HCT116 (cell line): ENCODE measurements around the gene POLR1D. TPM values are rescaled to one million over a fixed set of nuclear protein-coding genes. Genes with fewer than 3 reads are reported as not detected.

Source experiments
- ATAC-seq: fragments of 200-7000 bp; cut with Tn5 transposase; 2 replicates; pipeline ENCODE4 v1.9.1; 2020; ENCODE audit warnings: mild to moderate bottlenecking, moderate library complexity
- BruUV-seq: library from RNA; stranded (reverse); fragments of 400-500 nt; replicated peaks from 2 replicates; lab custom pipeline; 2021; lab: Mats Ljungman, UMichigan
- CTCF ChIA-PET: fragments of 300-600 bp; sonication (Branson Sonifier 250); formaldehyde crosslinking; loops from one replicate; lab custom pipeline; 2021; ENCODE audit warnings: antibody characterized with exemption; lab: Charles Lee
- POLR2A ChIA-PET: fragments of 300-600, 350-600 bp; sonication (Branson Sonifier 250); formaldehyde crosslinking; loops from one replicate; lab custom pipeline; 2021; ENCODE audit warnings: antibody characterized with exemption; lab: Charles Lee
- RAD21 ChIA-PET, 2 experiments: fragments of 300-600 bp; sonication (Branson Sonifier 250); formaldehyde crosslinking; loops; one replicate each; lab custom pipeline; 2023; ENCODE audit warnings: low total read pairs in 2 of 2; ENCODE audit not compliant: uncharacterized antibody in 2 of 2, unreplicated experiment in 2 of 2, low non-redundant PET in 1 of 2; lab: Charles Lee
- DNase-seq: peaks from one replicate; pipeline ENCODE4 v3.0.0-alpha.2; 2010; ENCODE audit warnings: low read depth, low spot score
- H2AFZ ChIP-seq: fragments of 200-600 bp; shearing (Covaris generic), sonication (generic); 2 replicates; pipeline ENCODE4 v1.6.1; 2017; ENCODE audit warnings: low read depth, mixed run types, mixed read lengths, antibody characterized with exemption, low read length; ENCODE audit not compliant: poor library complexity, severe bottlenecking
- H3K27ac ChIP-seq: 2 replicates; pipeline ENCODE4 v1.5.1; 2012; ENCODE audit warnings: low read depth, low read length
- H3K27me3 ChIP-seq: fragments of 200-600 bp; sonication (generic); 2 replicates; pipeline ENCODE4 v1.6.1; 2016; ENCODE audit warnings: mixed run types, low read length, mixed read lengths; ENCODE audit not compliant: insufficient read depth
- H3K36me3 ChIP-seq, 2 experiments: fragments of 200-500 bp in 1 of 2; fragments of 200-600 bp in 1 of 2; sonication (Bioruptor generic) in 1 of 2; sonication (generic) in 1 of 2; 2 replicates each; pipeline versions ENCODE4 v1.5.1 to v1.6.1; 2014 to 2016; ENCODE audit warnings: low read length in 2 of 2, inconsistent platforms in 1 of 2, mixed read lengths in 1 of 2, mixed run types in 1 of 2; ENCODE audit not compliant: insufficient read depth in 2 of 2, control insufficient read depth in 1 of 2
- H3K4me1 ChIP-seq, 2 experiments: fragments of 200-600 bp in 1 of 2; sonication (generic) in 1 of 2; 2 replicates each; pipeline versions ENCODE4 v1.5.1 to v1.6.1; 2012 to 2017; ENCODE audit warnings: low read length in 2 of 2, inconsistent platforms in 1 of 2, mild to moderate bottlenecking in 1 of 2, mixed read lengths in 1 of 2, mixed run types in 1 of 2, moderate library complexity in 1 of 2; ENCODE audit not compliant: insufficient read depth in 2 of 2, control insufficient read depth in 1 of 2
- H3K4me2 ChIP-seq: fragments of 200-600 bp; sonication (generic); 2 replicates; pipeline ENCODE4 v1.6.1; 2017; ENCODE audit warnings: mixed run types, low read length, mixed read lengths
- H3K4me3 ChIP-seq, 2 experiments: fragments of 200-600 bp in 1 of 2; sonication (generic) in 1 of 2; replicated peaks in 1 of 2; 2 replicates each; pipeline ENCODE4 v1.5.1; 2011 to 2016; ENCODE audit warnings: low read length in 2 of 2, control low read depth in 1 of 2, low read depth in 1 of 2, mild to moderate bottlenecking in 1 of 2, mixed read lengths in 1 of 2, mixed run types in 1 of 2
- H3K79me2 ChIP-seq: fragments of 200-600 bp; sonication (generic); 2 replicates; pipeline ENCODE4 v1.6.1; 2017; ENCODE audit warnings: mild to moderate bottlenecking, mixed run types, low read length, moderate library complexity, mixed read lengths; ENCODE audit not compliant: insufficient read depth
- H3K9ac ChIP-seq: fragments of 200-600 bp; sonication (generic); 2 replicates; pipeline ENCODE4 v1.6.1; 2016; ENCODE audit warnings: low read length, mixed read lengths
- H3K9me2 ChIP-seq: fragments of 200-600 bp; sonication (generic), shearing (Covaris generic); 2 replicates; pipeline ENCODE4 v1.6.1; 2017; ENCODE audit warnings: mixed run types, mild to moderate bottlenecking, moderate library complexity; ENCODE audit not compliant: insufficient read depth
- H3K9me3 ChIP-seq, 2 experiments: fragments of 200-500 bp in 1 of 2; fragments of 200-600 bp in 1 of 2; sonication (Bioruptor generic) in 1 of 2; sonication (generic) in 1 of 2; 2 replicates each; pipeline ENCODE4 v1.6.1; 2014 to 2017; ENCODE audit warnings: low read length in 2 of 2, mixed read lengths in 2 of 2, inconsistent platforms in 1 of 2, low read depth in 1 of 2, mild to moderate bottlenecking in 1 of 2, mixed run types in 1 of 2, moderate library complexity in 1 of 2; ENCODE audit not compliant: control insufficient read depth in 1 of 2, insufficient read depth in 1 of 2
- H4K20me1 ChIP-seq: fragments of 200-600 bp; sonication (generic), shearing (Covaris generic); 2 replicates; pipeline ENCODE4 v1.6.1; 2017; ENCODE audit warnings: mixed run types, mild to moderate bottlenecking, moderate library complexity; ENCODE audit not compliant: insufficient read depth
- CEBPB ChIP-seq: IDR thresholded peaks from 2 replicates; pipeline ENCODE4 v1.6.1; 2012; ENCODE audit warnings: low read depth
- ELF1 ChIP-seq: IDR thresholded peaks from 2 replicates; pipeline ENCODE4 v1.6.1; 2012; ENCODE audit warnings: low read depth, borderline replicate concordance
- JUND ChIP-seq: IDR thresholded peaks from 2 replicates; pipeline ENCODE4 v1.6.1; 2012
- MAX ChIP-seq: IDR thresholded peaks from 2 replicates; pipeline ENCODE4 v1.6.1; 2012
- POLR2A ChIP-seq: IDR thresholded peaks from 2 replicates; pipeline ENCODE4 v1.7.0; 2011; ENCODE audit warnings: borderline replicate concordance; ENCODE audit not compliant: insufficient read depth, insufficient read length; ENCODE audit errors: extremely low read depth
- REST ChIP-seq: IDR thresholded peaks from 2 replicates; pipeline ENCODE4 v1.6.1; 2012; ENCODE audit warnings: low read depth
- SIN3A ChIP-seq: IDR thresholded peaks from 2 replicates; pipeline ENCODE4 v1.6.1; 2012; ENCODE audit warnings: low read depth
- SRF ChIP-seq: IDR thresholded peaks from 2 replicates; pipeline ENCODE4 v1.6.1; 2012; ENCODE audit warnings: low read depth
- TCF7L2 ChIP-seq: IDR thresholded peaks from 2 replicates; pipeline ENCODE4 v1.7.0; 2011; ENCODE audit warnings: borderline replicate concordance, inconsistent platforms; ENCODE audit not compliant: insufficient read depth, insufficient read length; ENCODE audit errors: extremely low read depth
- YY1 ChIP-seq: IDR thresholded peaks from 2 replicates; pipeline ENCODE4 v1.6.1; 2011; ENCODE audit warnings: low read length, low read depth, moderate library complexity, mild to moderate bottlenecking; ENCODE audit not compliant: insufficient replicate concordance; ENCODE audit errors: extremely low read depth
- ZBTB33 ChIP-seq: IDR thresholded peaks from 2 replicates; pipeline ENCODE4 v1.6.1; 2011; ENCODE audit warnings: mild to moderate bottlenecking, low read length, moderate library complexity; ENCODE audit not compliant: insufficient replicate concordance; ENCODE audit errors: extremely low read depth
- ZFX ChIP-seq: fragments of 450-650 bp; IDR thresholded peaks from 2 replicates; pipeline ENCODE4 v1.6.1; 2017
- ZNF274 ChIP-seq: fragments of 200-500 bp; sonication (Bioruptor generic); IDR thresholded peaks from 2 replicates; pipeline ENCODE4 v1.6.1; 2014; ENCODE audit warnings: mild to moderate bottlenecking, low read depth, low read length, inconsistent platforms
- intact Hi-C: fragments of 100-400 bp; cut with micrococcal nuclease; formaldehyde crosslinking; loops from 2 replicates; pipeline ENCODE4 v1.10.0; 2022
- total RNA-seq: library from RNA; stranded (reverse); gene quantifications from one replicate; pipeline ENCODE4 v1.2.1, GENCODE V29; 2021; ENCODE audit not compliant: unreplicated experiment

POLR1D gene
- total RNA-seq, 1 experiment from 2014 or later, result 184 TPM

DNA sequence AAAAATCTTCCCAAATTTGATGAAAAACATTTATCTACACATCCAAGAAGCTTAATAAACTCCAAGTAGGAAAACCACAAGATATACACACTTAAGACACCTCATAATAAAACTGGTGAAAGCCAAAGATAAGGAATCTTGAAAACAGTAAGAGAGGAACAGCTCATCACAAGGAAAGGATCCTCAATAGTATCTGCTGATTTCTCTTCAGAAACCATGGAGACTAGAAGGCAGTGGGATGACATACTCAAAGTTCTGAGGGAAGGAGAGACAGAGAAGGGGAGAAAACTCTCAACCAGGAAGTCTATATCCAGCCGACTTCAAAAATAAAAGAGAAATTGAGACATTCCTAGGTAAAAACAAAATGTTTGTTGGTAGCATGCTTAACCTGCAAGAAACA lies 47.0 kb upstream of the POLR1D start:
- Histone ChIP-seq H3K4me3 (no peak overlapping the region), H3K4me2 (no peak overlapping the region)

GRCh38 chr13:27578121-27579030 lies 43.3 kb upstream of the POLR1D start:
- no peaks in the 10 kb centered on the region for H3K9me3 ChIP-seq
- ATAC-seq, result no peak
- no peak overlapping the region for H3K4me3 ChIP-seq
- H3K4me2 ChIP-seq, result no peak overlapping the region
- no peak overlapping the region for H2AFZ ChIP-seq
- no peaks in the 10 kb centered on the region; a peak in 1 of 4 replicates for H3K4me1 ChIP-seq
- no peaks in the 10 kb centered on the region; a peak in 1 of 4 replicates for H3K36me3 ChIP-seq
- no peak for DNase-seq
- H3K27ac ChIP-seq, result no peak overlapping the region
- ChIA-PET RAD21 (no interaction called here), CTCF (no interaction called here), POLR2A (no interaction called here)
- H3K9ac ChIP-seq, result no peak overlapping the region
- no peaks in the 10 kb centered on the region for H4K20me1 ChIP-seq
- BruUV-seq, result no TSS peak
- no peaks in the 10 kb centered on the region for H3K27me3 ChIP-seq
- no peaks in the 10 kb centered on the region for H3K9me2 ChIP-seq
- intact Hi-C loops, result no loop called here
- no peaks in the 10 kb centered on the region; the same call in 1 of the 2 replicates for H3K79me2 ChIP-seq
- no peak for TF ChIP-seq POLR2A
- TF ChIP-seq SIN3A, result no peak
- no peak for TF ChIP-seq SRF
- TF ChIP-seq ELF1, result no peak
- no peak for TF ChIP-seq ZNF274
- TF ChIP-seq ZFX, result no peak
- TF ChIP-seq REST, result no peak
- TF ChIP-seq TCF7L2, result no peak
- no peak for TF ChIP-seq CEBPB
- no peak for TF ChIP-seq JUND
- TF ChIP-seq ZBTB33, result no peak

More for the DNA sequence above, 47.0 kb upstream of the POLR1D start:
- Histone ChIP-seq H3K9ac (no peak overlapping the region), H3K36me3 (no peaks in the 10 kb centered on the region), H3K4me1 (no peaks in the 10 kb centered on the region; a peak in 1 of 4 replicates), H3K27me3 (no peaks in the 10 kb centered on the region), H4K20me1 (no peaks in the 10 kb centered on the region)
- CTCF ChIA-PET, result no interaction called here
- intact Hi-C loops, result no loop called here
- TF ChIP-seq MAX (no peak), YY1 (no peak), SRF (no peak), SIN3A (no peak)
- TF ChIP-seq, all 23 proteins: peak for 0
- H3K9me3 ChIP-seq, result no peaks in the 10 kb centered on the region
- H2AFZ ChIP-seq, result no peak overlapping the region
- DNase-seq (no peak), ATAC-seq (no peak)
- H3K27ac ChIP-seq, result no peak overlapping the region
- BruUV-seq, result no TSS peak
- no peaks in the 10 kb centered on the region for H3K9me2 ChIP-seq
- POLR2A ChIA-PET, result no interaction called here
- RAD21 ChIA-PET, result no interaction called here
- no peaks in the 10 kb centered on the region; the same call in 1 of the 2 replicates for H3K79me2 ChIP-seq
